ENCODE measurements around the gene RIMS3. TPM values are rescaled to one million over a fixed set of nuclear protein-coding genes. Genes with fewer than 3 reads are reported as not detected.

The RIMS3 gene
- total RNA-seq, 2 experiments from 2014 or later, result 3.0 to 3.9 TPM

- no peak overlapping the region for H3K4me3 Mint-ChIP-seq
- no peaks in the 10 kb centered on the region for H3K36me3 Mint-ChIP-seq (ENCODE audit: low read depth)
- DNase-seq, result no peak
- H3K9me3 Mint-ChIP-seq, result no peaks in the 10 kb centered on the region
- peaks cover 3% of the 10 kb centered on the region for H3K27me3 Mint-ChIP-seq
- H3K4me1 Mint-ChIP-seq (ENCODE audit: low read depth), result peaks cover 7% of the 10 kb centered on the region
- intact Hi-C loops (cut with micrococcal nuclease), result no loop called here
- H3K27ac Mint-ChIP-seq, result no peak overlapping the region
- no peak for ATAC-seq
- ChIA-PET CTCF (interaction anchor here (1.2 to 2.6 kb wide), 2 partner anchors 15 to 306 kb away, joined by 4 to 9 read pairs; no protein-coding TSS in a partner anchor), POLR2A (interaction anchor here (0.5 to 0.7 kb wide), 2 partner anchors 23 to 195 kb away, joined by 3 read pairs; no protein-coding TSS in a partner anchor)
- no peak for TF ChIP-seq CTCF (IDR thresholded peaks at IDR 0.05)
Measured at GRCh38 chr1:40646315-40646714, 19.2 kb downstream of the RIMS3 start.

DNA sequence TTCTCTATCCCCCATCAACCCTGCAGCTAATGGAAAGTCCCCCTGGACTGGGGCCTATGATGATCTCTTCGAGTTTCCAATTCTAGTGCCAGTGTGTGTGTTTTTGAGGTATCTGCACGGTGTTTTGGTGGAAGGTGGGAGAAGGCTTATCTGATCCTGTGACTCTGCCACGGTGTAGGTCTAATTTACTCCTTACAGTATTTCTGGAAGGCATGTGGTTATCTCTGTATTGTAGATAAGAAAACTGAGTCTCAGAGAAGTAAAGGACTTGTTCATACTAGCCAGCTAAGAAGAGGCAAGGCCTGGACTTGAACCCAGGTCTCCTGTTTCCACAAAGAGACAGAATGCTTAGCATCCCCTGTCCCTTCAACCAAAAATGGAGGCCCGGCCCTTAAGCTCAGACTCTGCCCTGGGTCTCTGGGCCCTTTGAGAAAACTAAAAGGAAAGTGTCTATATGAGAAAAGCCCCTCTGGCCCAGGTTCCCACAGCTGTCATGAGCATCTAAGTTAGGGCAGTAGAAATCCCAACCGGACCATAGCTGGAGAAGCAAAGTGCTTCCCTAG lies 20.3 kb downstream of the RIMS3 start:
- H3K36me3 Mint-ChIP-seq (ENCODE audit: low read depth), result no peaks in the 10 kb centered on the region
- H3K4me3 Mint-ChIP-seq, result no peak overlapping the region
- POLR2A ChIA-PET, result interaction anchor here (1.0 to 1.3 kb wide), 2 partner anchors 11 to 14 kb away, joined by 3 to 5 read pairs; no protein-coding TSS in a partner anchor
- H3K9me3 Mint-ChIP-seq, result no peaks in the 10 kb centered on the region
- CTCF ChIA-PET, result interaction anchor here (1.2 to 2.6 kb wide), 3 partner anchors 14 to 307 kb away, joined by 4 to 9 read pairs (median 6); no protein-coding TSS in a partner anchor
- no peak for TF ChIP-seq CTCF (IDR thresholded peaks at IDR 0.05)
- H3K27me3 Mint-ChIP-seq, result peaks cover 3% of the 10 kb centered on the region
- H3K27ac Mint-ChIP-seq, result no peak overlapping the region
- H3K4me1 Mint-ChIP-seq (ENCODE audit: low read depth), result peaks cover 15% of the 10 kb centered on the region
- intact Hi-C loops (cut with micrococcal nuclease), result no loop called here
- ATAC-seq (no peak), DNase-seq (no peak)

DNA sequence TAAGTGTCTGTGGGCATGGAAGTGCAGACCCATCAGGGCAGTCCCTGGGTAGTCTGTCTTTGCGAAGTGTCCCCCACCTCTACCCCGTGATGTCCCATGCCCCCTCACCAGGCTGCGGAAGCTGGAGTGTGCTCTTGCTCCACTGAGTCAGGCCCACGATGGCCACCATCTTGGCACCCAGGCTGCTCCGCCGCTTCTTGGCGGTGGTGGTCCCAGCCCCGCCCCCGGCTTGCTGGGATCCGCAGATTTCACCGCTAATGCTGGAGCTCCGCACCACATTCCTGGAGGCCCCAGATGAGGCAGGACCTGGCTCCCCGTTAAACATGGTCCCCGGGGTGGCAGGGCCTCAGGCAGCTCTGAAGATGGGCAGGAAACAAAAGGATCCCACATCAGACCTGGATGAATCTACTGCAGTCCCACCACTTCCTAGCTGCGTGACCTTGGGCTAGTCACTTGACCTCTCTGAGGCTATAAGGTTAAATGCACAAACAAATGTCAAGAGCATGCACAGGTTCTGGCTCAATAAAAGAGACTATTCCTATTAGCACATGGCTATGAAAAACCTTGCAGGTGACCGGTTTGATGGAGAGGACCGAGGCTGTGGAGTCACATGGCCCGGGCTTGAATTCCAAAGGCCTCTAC lies 23.8 kb downstream of the RIMS3 start:
- Mint-ChIP-seq H3K36me3 (ENCODE audit: low read depth) (no peaks in the 10 kb centered on the region), H3K4me1 (ENCODE audit: low read depth) (peaks cover 15% of the 10 kb centered on the region), H3K27ac (no peak overlapping the region), H3K27me3 (no peaks in the 10 kb centered on the region), H3K4me3 (no peak overlapping the region), H3K9me3 (no peaks in the 10 kb centered on the region)
- DNase-seq, result no peak
- ATAC-seq, result no peak
- ChIA-PET CTCF (interaction anchor here (1.2 kb wide), 1 partner anchor 29 kb away, joined by 3 read pairs; no protein-coding TSS in a partner anchor), POLR2A (no interaction called here)
- no peak for TF ChIP-seq CTCF (IDR thresholded peaks at IDR 0.05)
- intact Hi-C loops (cut with micrococcal nuclease), result no loop called here

- CTCF ChIA-PET, result interaction anchor here (0.7 to 1.7 kb wide), 5 partner anchors 8 to 28 kb away, joined by 3 to 5 read pairs (median 3); no protein-coding TSS in a partner anchor
- POLR2A ChIA-PET, result interaction anchor here (1.0 kb wide), 1 partner anchor 7 kb away, joined by 3 read pairs; no protein-coding TSS in a partner anchor
- Mint-ChIP-seq H3K9me3 (no peaks in the 10 kb centered on the region), H3K27ac (peak overlapping the region; percentile 39), H3K4me1 (ENCODE audit: low read depth) (peaks cover 15% of the 10 kb centered on the region), H3K36me3 (ENCODE audit: low read depth) (no peaks in the 10 kb centered on the region), H3K27me3 (no peaks in the 10 kb centered on the region), H3K4me3 (no peak overlapping the region)
- ATAC-seq (peak; percentile 70), DNase-seq (no peak)
- intact Hi-C loops (cut with micrococcal nuclease), result no loop called here
- no peak for TF ChIP-seq CTCF (IDR thresholded peaks at IDR 0.05)
Measured at GRCh38 chr1:40640314-40641076, 25.0 kb downstream of the RIMS3 start.

Measured in activated CD8-positive, alpha-beta T cell treated with anti-CD3 and anti-CD28 coated beads for 36 hours (primary cell).